GM08714 (cell line): ENCODE data around the gene ERI3.
"Not testable (repeated sequence)": the region's sequence is repeated elsewhere in the genome, so short reads cannot be mapped to it uniquely, and the experiment has no call there.

ENCODE experiments used
- H3K4me3 ChIP-seq: fragments of 200-500 bp; sonication (Bioruptor generic); 2 replicates; pipeline ENCODE4 v1.5.1; 2014; ENCODE audit warnings: mild to moderate bottlenecking, low read length, inconsistent platforms
- ZNF274 ChIP-seq: IDR thresholded peaks from 2 replicates; pipeline ENCODE4 v1.6.1; 2012; ENCODE audit warnings: mild to moderate bottlenecking, low read depth, low read length

ERI3 gene

DNA sequence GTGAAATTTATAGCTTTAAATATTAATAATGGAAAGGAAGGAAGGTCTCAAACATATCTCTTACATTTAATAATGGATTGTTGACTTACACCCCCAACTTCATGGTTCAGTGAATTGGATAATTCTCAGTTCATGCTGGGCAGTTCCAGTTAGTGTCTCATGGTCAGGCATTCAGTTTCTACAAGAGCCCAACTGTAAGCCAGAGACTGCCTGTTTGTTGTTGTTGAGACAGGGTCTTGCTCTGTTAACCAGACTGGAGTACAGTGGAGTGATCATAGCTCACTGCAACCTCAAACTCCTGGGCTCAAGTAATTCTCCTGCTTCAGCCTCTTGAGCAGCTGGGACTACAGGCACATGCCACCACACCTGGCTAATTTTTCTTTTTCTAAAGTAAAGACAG is 146.8 kb downstream of the ERI3 start:
- H3K4me3 ChIP-seq, result no peak overlapping the region
- TF ChIP-seq ZNF274, result no peak

DNA sequence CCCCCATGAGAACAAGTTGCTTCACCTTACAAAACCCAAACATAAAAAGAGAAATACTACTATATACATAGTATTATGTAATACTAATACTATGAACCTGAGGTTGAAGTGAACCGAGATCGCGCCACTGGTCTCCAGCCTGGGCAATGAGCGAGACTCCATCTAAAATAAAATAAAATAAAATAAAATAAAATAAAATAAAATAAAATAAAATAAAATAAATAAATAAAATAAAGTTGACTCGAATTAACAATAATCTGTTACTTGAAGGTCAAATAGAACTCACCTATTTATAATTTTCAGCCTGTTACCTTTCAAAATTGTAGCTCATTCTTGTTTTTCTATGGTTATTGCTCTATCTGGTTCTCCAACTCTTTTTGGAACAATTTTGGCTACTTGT is 148.5 kb downstream of the ERI3 start:
- not testable (repeated sequence) for H3K4me3 ChIP-seq

DNA sequence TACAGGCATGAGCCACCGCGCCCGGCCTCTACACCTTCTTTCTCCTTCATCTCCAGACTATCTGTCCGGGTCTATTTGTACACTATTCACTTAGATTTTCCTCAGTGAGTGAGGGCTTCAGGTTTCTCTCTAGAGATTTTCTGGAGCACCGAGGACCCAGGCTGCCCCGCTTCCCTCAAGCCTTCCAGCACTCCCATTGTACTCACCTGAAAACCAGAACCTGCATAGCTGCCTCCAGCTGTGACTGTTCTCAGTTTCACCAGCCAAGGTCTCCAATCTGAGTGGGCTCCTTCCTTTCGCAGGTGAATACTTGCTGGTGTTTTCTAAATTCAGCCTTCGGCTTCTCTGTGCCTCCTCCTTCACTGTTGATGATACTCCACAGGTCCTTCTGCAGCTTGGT is 154.7 kb downstream of the ERI3 start:
- H3K4me3 ChIP-seq, result no peak overlapping the region
- no peak for TF ChIP-seq ZNF274

DNA sequence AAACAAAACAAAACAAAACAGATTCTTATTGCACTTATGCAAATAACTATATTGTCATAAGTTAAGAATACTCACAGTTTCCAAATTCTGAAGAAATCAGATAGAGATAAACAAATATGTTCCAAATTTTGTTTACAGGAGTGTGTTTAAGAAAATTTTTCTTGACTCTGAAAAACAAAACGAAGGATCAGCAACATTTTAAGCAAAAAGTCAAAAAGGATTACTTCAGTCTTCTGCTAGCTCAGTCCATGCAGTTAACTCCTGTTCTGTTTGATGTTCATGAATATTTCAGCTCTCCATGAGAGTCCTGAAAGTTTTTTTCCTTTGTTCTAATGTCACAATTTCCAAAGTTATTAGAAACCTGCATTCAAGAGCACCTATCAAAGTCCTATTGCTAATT is 180.4 kb downstream of the ERI3 start:
- TF ChIP-seq ZNF274, result no peak
- H3K4me3 ChIP-seq, result no peak overlapping the region
